Measurements from ENCODE around the gene MAP1S. TPM values are rescaled to one million over a fixed set of nuclear protein-coding genes. Genes with fewer than 3 reads are reported as not detected.

The MAP1S gene
- total RNA-seq, 1 experiment from 2014 or later = 47.1 TPM

DNA sequence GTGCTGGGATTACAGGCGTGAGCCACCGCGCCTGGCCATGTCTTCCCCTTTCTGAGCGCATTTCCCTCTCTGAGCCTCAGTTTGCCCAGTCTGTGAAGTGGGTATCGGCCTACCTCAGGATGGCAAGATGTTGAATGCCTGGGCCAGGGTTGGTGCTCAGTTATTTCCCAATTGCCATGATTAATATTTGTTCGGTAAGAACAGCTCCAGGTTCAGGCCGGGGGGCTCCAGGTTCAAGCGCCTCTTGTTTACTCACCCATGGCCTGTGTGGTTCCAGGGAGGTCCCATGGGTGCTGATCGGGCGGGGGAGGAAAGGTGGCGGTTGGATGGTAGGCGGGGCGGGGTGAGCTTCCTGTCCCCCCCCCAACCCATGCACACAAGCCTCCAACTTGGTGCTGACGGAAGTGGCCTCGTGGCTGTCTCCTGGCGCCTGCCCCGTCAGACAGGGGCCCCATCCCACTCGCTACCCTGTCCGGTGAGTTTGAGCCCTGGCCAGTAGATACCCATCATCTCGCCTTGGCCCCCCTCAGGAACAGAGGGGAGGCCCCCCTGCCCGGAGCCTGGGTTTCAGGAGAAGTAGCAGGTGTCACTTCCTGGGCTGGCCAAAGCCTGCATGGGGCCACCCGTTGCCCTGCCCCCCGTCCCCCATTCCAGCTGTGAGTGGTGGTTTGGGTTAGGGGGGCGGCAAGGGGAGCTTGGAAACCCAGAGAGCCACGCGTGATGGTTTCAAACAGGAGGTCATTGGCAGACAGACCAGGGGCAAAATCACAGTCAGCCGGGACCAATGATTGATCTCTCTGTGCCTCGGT lies 32.0 kb downstream of the MAP1S start, which contains the start of gene FCHO1:
Gene FCHO1, plus strand, starts transcription at position 375 of the 809 bp plus-strand sequence. CDS start 3,688 bp downstream, outside the sequence.
- Mint-ChIP-seq H3K27me3 (ENCODE audit: insufficient read depth, unreplicated experiment) (no peaks in the 10 kb centered on the region), H3K9me3 (ENCODE audit: unreplicated experiment) (no peaks in the 10 kb centered on the region), H3K4me3 (ENCODE audit: unreplicated experiment) (no peak within 1 kb of the TSS), H3K4me1 (ENCODE audit: insufficient read depth, unreplicated experiment) (peaks cover 8% of the 10 kb centered on the region), H3K27ac (ENCODE audit: low read depth, unreplicated experiment) (no peak within 1 kb of the TSS), H3K36me3 (ENCODE audit: insufficient read depth, unreplicated experiment) (no peaks in the 10 kb centered on the region)
- ChIA-PET POLR2A (interaction anchor here (1.5 kb wide), 1 partner anchor 10 kb away, joined by 5 read pairs; no protein-coding TSS in a partner anchor), CTCF (interaction anchor here (1.3 kb wide), 1 partner anchor 15 kb away, joined by 7 read pairs; no protein-coding TSS in a partner anchor)
- DNase-seq (ENCODE audit: unreplicated experiment) = no peak
- TF ChIP-seq, protein P1, sequence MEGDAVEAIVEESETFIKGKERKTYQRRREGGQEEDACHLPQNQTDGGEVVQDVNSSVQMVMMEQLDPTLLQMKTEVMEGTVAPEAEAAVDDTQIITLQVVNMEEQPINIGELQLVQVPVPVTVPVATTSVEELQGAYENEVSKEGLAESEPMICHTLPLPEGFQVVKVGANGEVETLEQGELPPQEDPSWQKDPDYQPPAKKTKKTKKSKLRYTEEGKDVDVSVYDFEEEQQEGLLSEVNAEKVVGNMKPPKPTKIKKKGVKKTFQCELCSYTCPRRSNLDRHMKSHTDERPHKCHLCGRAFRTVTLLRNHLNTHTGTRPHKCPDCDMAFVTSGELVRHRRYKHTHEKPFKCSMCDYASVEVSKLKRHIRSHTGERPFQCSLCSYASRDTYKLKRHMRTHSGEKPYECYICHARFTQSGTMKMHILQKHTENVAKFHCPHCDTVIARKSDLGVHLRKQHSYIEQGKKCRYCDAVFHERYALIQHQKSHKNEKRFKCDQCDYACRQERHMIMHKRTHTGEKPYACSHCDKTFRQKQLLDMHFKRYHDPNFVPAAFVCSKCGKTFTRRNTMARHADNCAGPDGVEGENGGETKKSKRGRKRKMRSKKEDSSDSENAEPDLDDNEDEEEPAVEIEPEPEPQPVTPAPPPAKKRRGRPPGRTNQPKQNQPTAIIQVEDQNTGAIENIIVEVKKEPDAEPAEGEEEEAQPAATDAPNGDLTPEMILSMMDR (IDR thresholded peaks at IDR 0.05; ENCODE audit: unreplicated experiment) = no peak
- intact Hi-C loops (cut with micrococcal nuclease) = no loop called here
- BruUV-seq (replicated peaks) = no TSS peak

GRCh38 chr19:17751912-17752273 lies 32.6 kb downstream of the MAP1S start:
- Mint-ChIP-seq H3K27me3 (ENCODE audit: insufficient read depth, unreplicated experiment) (no peaks in the 10 kb centered on the region), H3K36me3 (ENCODE audit: insufficient read depth, unreplicated experiment) (no peaks in the 10 kb centered on the region), H3K4me1 (ENCODE audit: insufficient read depth, unreplicated experiment) (peaks cover 9% of the 10 kb centered on the region), H3K27ac (ENCODE audit: low read depth, unreplicated experiment) (no peak overlapping the region), H3K4me3 (ENCODE audit: unreplicated experiment) (no peak overlapping the region), H3K9me3 (ENCODE audit: unreplicated experiment) (no peaks in the 10 kb centered on the region)
- TF ChIP-seq, protein P1 (IDR thresholded peaks at IDR 0.05; ENCODE audit: unreplicated experiment) = no peak
- no TSS peak for BruUV-seq (replicated peaks)
- CTCF ChIA-PET = interaction anchor here (1.3 to 1.4 kb wide), 2 partner anchors 9 to 15 kb away, joined by 4 to 7 read pairs; no protein-coding TSS in a partner anchor
- intact Hi-C loops (cut with micrococcal nuclease) = no loop called here
- POLR2A ChIA-PET = interaction anchor here (1.5 kb wide), 1 partner anchor 11 kb away, joined by 5 read pairs; no protein-coding TSS in a partner anchor
- no peak for DNase-seq (ENCODE audit: unreplicated experiment)

DNA sequence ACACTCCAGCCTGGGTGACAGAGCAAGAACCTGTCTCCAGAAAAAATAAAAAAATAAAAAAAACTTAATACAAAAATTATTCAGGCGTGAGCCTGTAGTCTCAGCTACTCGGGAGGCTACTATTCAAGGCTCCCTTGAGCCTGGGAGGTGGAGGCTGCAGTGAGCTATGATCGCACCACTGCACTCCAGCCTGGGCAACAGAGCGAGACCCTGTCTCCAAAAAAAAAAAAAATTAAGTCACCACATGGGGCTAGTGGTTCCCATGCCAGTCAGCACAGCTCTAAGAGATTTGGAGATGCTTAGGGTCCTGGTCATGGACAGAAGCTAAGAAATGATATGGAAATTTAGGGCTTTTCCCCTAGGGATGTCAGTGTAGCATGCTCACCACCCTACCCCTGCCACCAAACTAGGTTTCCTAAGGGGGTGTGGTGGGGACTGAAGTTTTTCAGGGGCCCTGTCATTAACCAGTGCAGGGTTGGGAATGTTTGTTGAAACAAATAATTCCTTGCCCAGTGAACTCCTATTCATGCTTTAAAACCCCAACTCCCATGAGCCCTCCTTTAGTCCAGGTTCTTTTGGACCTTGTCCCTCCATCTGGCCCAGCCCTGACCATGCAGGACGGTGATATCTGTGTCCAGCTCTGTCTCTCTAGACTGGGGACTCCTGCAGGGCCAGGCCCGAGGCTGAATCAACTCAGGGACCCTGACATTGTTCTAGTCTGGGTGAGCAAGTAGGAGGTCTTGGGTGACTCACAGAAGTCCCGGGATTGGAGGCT lies 33.8 kb downstream of the MAP1S start:
- Mint-ChIP-seq H3K4me3 (ENCODE audit: unreplicated experiment) (no peak overlapping the region), H3K4me1 (ENCODE audit: insufficient read depth, unreplicated experiment) (peaks cover 15% of the 10 kb centered on the region), H3K27ac (ENCODE audit: low read depth, unreplicated experiment) (no peak overlapping the region), H3K9me3 (ENCODE audit: unreplicated experiment) (no peaks in the 10 kb centered on the region), H3K27me3 (ENCODE audit: insufficient read depth, unreplicated experiment) (no peaks in the 10 kb centered on the region), H3K36me3 (ENCODE audit: insufficient read depth, unreplicated experiment) (no peaks in the 10 kb centered on the region)
- no peak for DNase-seq (ENCODE audit: unreplicated experiment)
- TF ChIP-seq, protein P1 (IDR thresholded peaks at IDR 0.05; ENCODE audit: unreplicated experiment) = no peak
- ChIA-PET CTCF (interaction anchor here (0.5 to 1.4 kb wide), 3 partner anchors 10 to 185 kb away, joined by 3 to 4 read pairs (median 4); no protein-coding TSS in a partner anchor), POLR2A (interaction anchor here (1.5 kb wide), 1 partner anchor 12 kb away, joined by 5 read pairs; no protein-coding TSS in a partner anchor)
- intact Hi-C loops (cut with micrococcal nuclease) = no loop called here
- no TSS peak for BruUV-seq (replicated peaks)

DNA sequence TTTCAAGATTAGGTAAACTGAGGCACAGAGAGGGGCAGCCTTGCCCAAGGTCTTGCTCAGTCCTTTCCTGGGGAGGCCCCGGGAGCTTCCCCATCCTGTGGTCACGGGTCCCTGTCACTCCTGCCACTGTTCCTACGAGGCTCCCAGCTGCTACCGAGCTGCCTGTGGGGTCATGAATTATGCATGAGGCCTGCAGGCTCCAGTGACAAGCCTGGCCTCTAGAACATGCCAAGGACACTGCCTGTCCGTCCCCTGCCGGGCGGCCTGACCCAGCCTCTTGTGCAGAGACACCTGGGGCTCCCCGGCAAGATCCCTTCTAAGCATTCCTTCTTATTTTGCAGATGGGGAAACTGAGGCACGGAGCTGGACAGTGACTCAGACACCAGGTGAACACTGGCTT lies 34.7 kb downstream of the MAP1S start:
- intact Hi-C loops (cut with micrococcal nuclease) = no loop called here
- no peaks in the 10 kb centered on the region for H3K9me3 Mint-ChIP-seq (ENCODE audit: unreplicated experiment)

More for the DNA sequence above, 34.7 kb downstream of the MAP1S start:
- TF ChIP-seq, protein P1 (IDR thresholded peaks at IDR 0.05; ENCODE audit: unreplicated experiment) = no peak
- ChIA-PET CTCF (interaction anchor here (0.5 to 3.2 kb wide), 4 partner anchors 12 to 245 kb away, joined by 3 to 25 read pairs (median 4); no protein-coding TSS in a partner anchor), POLR2A (no interaction called here)
- Mint-ChIP-seq H3K27ac (ENCODE audit: low read depth, unreplicated experiment) (no peak overlapping the region), H3K4me1 (ENCODE audit: insufficient read depth, unreplicated experiment) (peaks cover 15% of the 10 kb centered on the region), H3K27me3 (ENCODE audit: insufficient read depth, unreplicated experiment) (no peaks in the 10 kb centered on the region), H3K4me3 (ENCODE audit: unreplicated experiment) (no peak overlapping the region), H3K36me3 (ENCODE audit: insufficient read depth, unreplicated experiment) (no peaks in the 10 kb centered on the region)
- no peak for DNase-seq (ENCODE audit: unreplicated experiment)
- BruUV-seq (replicated peaks) = no TSS peak

Measured in MCF 10A (cell line).